K562 (cell line): ENCODE results near the gene APOBEC3C. TPM values are rescaled to one million over a fixed set of nuclear protein-coding genes. Genes with fewer than 3 reads are reported as not detected.

Source experiments
- ATF7 ChIP-seq: fragments of 450-650 bp; IDR thresholded peaks from 2 replicates; pipeline ENCODE4 v1.7.1; 2014; ENCODE audit warnings: mild to moderate bottlenecking, moderate library complexity
- BRD4 ChIP-seq: fragments of 200-600 bp; sonication (generic); IDR thresholded peaks from 2 replicates; pipeline ENCODE4 v1.6.1; 2017; ENCODE audit warnings: inconsistent platforms
- ELF1 ChIP-seq: fragments of 200-800 bp; sonication (Bioruptor generic); IDR thresholded peaks from 2 replicates; pipeline ENCODE4 v1.6.1; 2016; ENCODE audit warnings: missing genetic modification characterization, missing compliant biosample characterization
- HDAC3 ChIP-seq: fragments of 450-650 bp; IDR thresholded peaks from 2 replicates; pipeline ENCODE4 v1.6.1; 2018; ENCODE audit warnings: borderline replicate concordance, mild to moderate bottlenecking, moderate library complexity; ENCODE audit not compliant: partially characterized antibody
- MECOM ChIP-seq: fragments of 250-450 bp; sonication (Bioruptor Pico); IDR thresholded peaks from 2 replicates; pipeline ENCODE4 v1.8.0; 2022; ENCODE audit warnings: inconsistent platforms
- NCOA1 ChIP-seq: fragments of 450-650 bp; IDR thresholded peaks from 2 replicates; pipeline ENCODE4 v1.6.1; 2016; ENCODE audit warnings: low read depth
- PHTF2 ChIP-seq: fragments of 250-450 bp; sonication (Bioruptor Pico); IDR thresholded peaks from 2 replicates; pipeline ENCODE4 v1.5.0; 2021; ENCODE audit warnings: mild to moderate bottlenecking
- PML ChIP-seq: IDR thresholded peaks from 2 replicates; pipeline ENCODE4 v1.6.1; 2012; ENCODE audit warnings: low read length, inconsistent platforms
- POLR2A ChIP-seq: fragments of 450-650 bp; conservative IDR thresholded peaks from 2 replicates; pipeline ENCODE4 v1.6.1; 2016
- POLR2AphosphoS5 ChIP-seq: IDR thresholded peaks from 2 replicates; pipeline ENCODE4 v1.6.1; 2011; ENCODE audit warnings: mild to moderate bottlenecking, low read depth, low read length, moderate library complexity; ENCODE audit not compliant: control insufficient read depth, insufficient read depth
- POLR2B ChIP-seq: fragments of 450-650 bp; IDR thresholded peaks from 2 replicates; pipeline ENCODE4 v1.6.1; 2018; ENCODE audit warnings: low read depth; ENCODE audit not compliant: partially characterized antibody
- POLR2G ChIP-seq: fragments of 200-400 bp; formaldehyde crosslinking; IDR thresholded peaks from 2 replicates; pipeline ENCODE4 v1.6.1; 2017; ENCODE audit warnings: low read depth, mild to moderate bottlenecking, antibody characterized with exemption, low read length, moderate library complexity
- PTBP1 ChIP-seq: fragments of 200-400 bp; formaldehyde crosslinking; IDR thresholded peaks from 2 replicates; pipeline ENCODE4 v1.6.1; 2017; ENCODE audit warnings: low read depth, low read length
- RCOR1 ChIP-seq, 2 experiments: IDR thresholded peaks; 2 replicates each; pipeline ENCODE4 v1.6.1; 2012; ENCODE audit warnings: low read depth in 2 of 2, low read length in 2 of 2, borderline replicate concordance in 1 of 2, improper control_type of control experiment in 1 of 2
- SMARCA5 ChIP-seq: fragments of 450-650 bp; IDR thresholded peaks from 2 replicates; pipeline ENCODE4 v1.6.1; 2016
- SUPT5H ChIP-seq: fragments of 450-650 bp; IDR thresholded peaks from 2 replicates; pipeline ENCODE4 v1.6.1; 2016
- TAF1 ChIP-seq: IDR thresholded peaks from 2 replicates; pipeline ENCODE4 v1.6.1; 2011; ENCODE audit warnings: mild to moderate bottlenecking, low read length, moderate library complexity; ENCODE audit not compliant: insufficient read depth, control insufficient read depth, severe bottlenecking; ENCODE audit errors: extremely low read depth
- TFAP4 ChIP-seq: sonication (generic); formaldehyde crosslinking; IDR thresholded peaks from 2 replicates; pipeline ENCODE4 v1.8.0; 2022; ENCODE audit warnings: missing genetic modification reagents, mild to moderate bottlenecking, moderate library complexity, borderline replicate concordance
- WHSC1 ChIP-seq: IDR thresholded peaks from one replicate; pipeline ENCODE4 v1.6.1; 2012; ENCODE audit warnings: low read length, control low read depth, inconsistent platforms
- ZBTB40 ChIP-seq, 2 experiments: fragments of 450-650 bp in 1 of 2; sonication (generic) in 1 of 2; formaldehyde crosslinking in 1 of 2; IDR thresholded peaks; 2 replicates each; pipeline versions ENCODE4 v1.7.1 to v1.9.0; 2016 to 2022; ENCODE audit warnings: inconsistent platforms in 1 of 2, mild to moderate bottlenecking in 1 of 2, missing genetic modification reagents in 1 of 2
- polyA plus RNA-seq, 8 experiments: library from polyadenylated mRNA; depleted of rRNA in 4 of 8; stranded (reverse) in 5 of 8; unstranded in 3 of 8; fragments of >200 nt; fragmentation: Nextera tagmentation in 2 of 8; fragmentation: Illumina TruSeq in 1 of 8; extraction: Ambion mirVana in 2 of 8; extraction: Trizol in 1 of 8; gene quantifications; 2 replicates each; pipeline versions ENCODE4 v1.2.1 to v1.2.3, GENCODE V29; 2011 to 2014; ENCODE audit warnings: inconsistent platforms in 1 of 8, missing spikeins in 1 of 8
- total RNA-seq, 7 experiments: library from RNA; depleted of rRNA in 6 of 7; stranded (reverse); fragments of >200 nt in 6 of 7; fragmentation: Illumina TruSeq in 2 of 7; extraction: Trizol in 2 of 7; gene quantifications; 2 replicates each; pipeline versions ENCODE4 v1.2.1 to v1.2.3, GENCODE V29; 2011 to 2021; ENCODE audit warnings: low replicate concordance in 1 of 7

The APOBEC3C gene
- total and polyA plus RNA-seq, 9 of the 15 experiments (the other 6 are each of a cell fraction or from before 2014, with no cell fraction given) = 12.4 to 285 (median 55.5) TPM

GRCh38 chr22:39013942-39014722, at the start of gene APOBEC3C (continued):
- TF ChIP-seq ELF1 (tag) (peak; percentile 44; the same call in 1 of the 2 replicates), SUPT5H (peak; percentile 73), ATF7 (peak; percentile 57), POLR2A (peak; percentile 81), SMARCA5 (no peak), RCOR1 (IDR thresholded peaks at IDR 0.05; ENCODE audit: borderline replicate concordance in 1 of 2, low read depth in 2 of 2, low read length in 2 of 2) (peak in 1 of 2 experiments; percentile 67; a peak in 1 of 4 replicates), PHTF2 (no peak), HDAC3 (peak; percentile 23), POLR2AphosphoS5 (peak; percentile 63; the same call in 1 of the 2 replicates), POLR2G (peak; percentile 70), NCOA1 (peak; percentile 34; the same call in 1 of the 2 replicates), BRD4 (no peak), PTBP1 (no peak), PML (peak; percentile 55; the same call in 1 of the 2 replicates), ZBTB40 (IDR thresholded peaks at IDR 0.05) (no peak), ZBTB40 (CRISPR knock-in tag; IDR thresholded peaks at IDR 0.05) (no peak), TFAP4 (CRISPR knock-in tag) (peak; percentile 85), WHSC1 (no peak), TAF1 (peak; percentile 89), POLR2B (peak; percentile 50), MECOM (CRISPR knock-in tag) (no peak)
